T follicular helper cell (primary cell): ENCODE measurements around the gene SLX9.
A peak's percentile ranks its signal among the peaks of the same experiment; 100 is the strongest.
"Not testable (repeated sequence)": the region's sequence is repeated elsewhere in the genome, so short reads cannot be mapped to it uniquely, and the experiment has no call there.

Experiments used
- DNase-seq: peaks from one replicate; pipeline ENCODE4 v3.0.0-alpha.2; 2020; ENCODE audit warnings: low read depth

SLX9 gene

DNA sequence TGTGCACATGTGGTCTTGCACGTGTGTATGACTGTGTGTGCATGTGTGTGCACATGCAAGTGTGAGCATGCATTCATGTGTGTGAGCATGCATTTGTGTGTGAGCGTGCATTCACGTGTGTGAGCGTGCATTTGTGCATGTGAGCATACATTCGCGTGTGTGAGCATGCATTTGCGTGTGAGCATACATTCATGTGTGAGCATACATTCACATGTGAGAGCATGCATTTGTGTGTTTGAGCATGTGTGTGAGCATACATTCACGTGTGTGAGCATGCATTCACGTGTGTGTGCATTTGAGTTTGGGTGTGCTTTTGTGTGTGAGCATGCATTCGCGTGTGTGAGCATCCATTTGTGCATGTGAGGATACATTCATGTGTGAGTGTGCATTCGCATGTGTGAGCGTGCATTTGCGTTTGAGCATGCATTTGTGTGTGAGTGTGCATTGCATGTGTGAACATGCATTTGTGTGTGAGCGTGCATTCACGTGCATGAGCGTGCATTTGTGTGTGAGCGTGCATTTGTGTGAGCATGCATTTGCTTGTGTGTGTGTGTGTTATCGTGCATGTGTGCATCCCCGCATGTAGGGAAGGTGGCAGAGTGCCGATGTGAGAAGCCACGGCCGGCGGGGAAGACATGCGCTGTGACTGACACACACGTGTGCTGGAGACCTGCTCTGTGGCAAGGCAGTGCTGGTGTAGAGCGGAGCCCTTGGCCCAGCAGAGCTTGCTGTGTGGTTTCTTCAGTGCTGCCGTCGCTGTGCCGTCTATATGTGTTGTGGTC is 37.4 kb upstream of the SLX9 start:
- DNase-seq, result no peak

DNA sequence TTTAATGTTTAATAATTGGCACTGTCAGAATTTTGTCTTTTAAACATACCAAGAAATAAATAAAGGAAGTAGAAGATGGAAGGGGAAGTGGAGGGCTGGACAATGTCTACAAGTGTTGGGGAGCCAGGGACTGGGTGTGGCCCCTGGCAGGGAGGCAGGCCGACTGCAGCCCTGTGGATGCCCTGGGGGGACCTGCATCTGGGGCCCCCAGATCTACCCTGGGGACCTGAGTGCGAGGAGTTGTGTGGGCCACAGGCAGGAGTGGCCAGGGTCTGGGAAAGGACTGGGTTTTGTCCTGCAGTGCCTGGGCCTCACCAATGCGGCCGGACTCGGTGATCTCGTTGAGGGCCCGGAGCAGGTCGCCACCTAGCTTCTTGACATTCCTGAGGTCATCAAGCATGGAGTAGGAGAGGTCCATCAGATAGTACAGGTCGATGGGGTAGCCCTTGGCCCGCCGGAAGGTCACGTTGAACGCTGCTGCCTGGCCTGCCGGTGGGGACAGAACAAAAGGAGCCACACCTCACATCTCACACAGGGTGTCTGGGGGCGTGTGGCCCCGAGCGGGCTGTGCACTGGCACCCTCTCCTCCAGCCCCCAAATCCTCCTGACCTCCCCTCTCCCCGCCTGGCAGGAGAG is 36.7 kb upstream of the SLX9 start:
- DNase-seq, result no peak

DNA sequence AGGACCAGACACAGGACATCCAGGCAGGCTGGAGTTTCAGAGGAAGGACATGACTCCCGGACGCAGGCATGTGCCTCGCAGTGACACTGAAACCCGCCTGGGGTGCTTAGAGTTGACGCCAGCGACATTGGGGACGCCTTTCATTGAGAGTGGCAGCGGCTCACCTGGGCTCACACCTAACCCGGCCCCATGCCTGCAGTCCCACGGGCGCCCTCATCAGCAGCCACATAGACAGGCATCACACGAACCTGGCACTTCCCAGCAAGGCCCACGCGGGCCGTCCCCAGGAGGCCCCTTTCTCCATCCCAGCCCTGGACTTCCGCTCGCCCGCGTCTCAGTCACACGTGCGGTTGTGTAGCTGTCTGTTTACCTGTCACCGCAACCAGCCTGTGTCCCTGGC is 36.1 kb upstream of the SLX9 start:
- DNase-seq, result no peak

DNA sequence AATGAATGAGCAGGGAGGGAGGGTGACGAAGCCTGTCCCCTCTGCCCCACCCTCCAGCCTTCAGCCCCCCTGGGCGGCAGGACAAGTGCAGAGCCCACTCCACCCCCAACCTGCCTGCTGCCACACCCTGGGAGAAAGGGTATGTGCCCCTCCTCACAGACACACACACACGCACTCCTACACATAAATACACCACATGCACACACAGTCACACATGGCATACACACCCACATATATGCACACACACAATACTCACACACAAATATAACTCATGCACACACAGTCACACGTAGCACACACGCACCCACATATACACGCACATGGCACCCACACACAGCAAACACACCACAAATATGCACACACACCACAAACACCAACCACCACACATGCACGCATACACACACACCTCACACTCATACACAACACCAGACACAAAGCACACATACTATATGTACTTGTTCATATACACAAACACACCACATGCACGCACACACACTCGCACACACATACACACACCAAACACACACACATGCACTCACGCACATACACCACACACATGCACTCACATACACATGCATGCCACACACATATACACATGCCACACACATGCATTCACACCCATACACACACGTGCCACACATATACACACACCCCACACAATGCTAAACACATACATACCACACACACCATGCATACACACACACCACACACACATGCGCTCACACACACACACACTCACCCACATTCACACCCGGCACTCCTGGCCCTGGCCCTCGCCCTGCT is 35.5 kb upstream of the SLX9 start:
- no peak for DNase-seq

DNA sequence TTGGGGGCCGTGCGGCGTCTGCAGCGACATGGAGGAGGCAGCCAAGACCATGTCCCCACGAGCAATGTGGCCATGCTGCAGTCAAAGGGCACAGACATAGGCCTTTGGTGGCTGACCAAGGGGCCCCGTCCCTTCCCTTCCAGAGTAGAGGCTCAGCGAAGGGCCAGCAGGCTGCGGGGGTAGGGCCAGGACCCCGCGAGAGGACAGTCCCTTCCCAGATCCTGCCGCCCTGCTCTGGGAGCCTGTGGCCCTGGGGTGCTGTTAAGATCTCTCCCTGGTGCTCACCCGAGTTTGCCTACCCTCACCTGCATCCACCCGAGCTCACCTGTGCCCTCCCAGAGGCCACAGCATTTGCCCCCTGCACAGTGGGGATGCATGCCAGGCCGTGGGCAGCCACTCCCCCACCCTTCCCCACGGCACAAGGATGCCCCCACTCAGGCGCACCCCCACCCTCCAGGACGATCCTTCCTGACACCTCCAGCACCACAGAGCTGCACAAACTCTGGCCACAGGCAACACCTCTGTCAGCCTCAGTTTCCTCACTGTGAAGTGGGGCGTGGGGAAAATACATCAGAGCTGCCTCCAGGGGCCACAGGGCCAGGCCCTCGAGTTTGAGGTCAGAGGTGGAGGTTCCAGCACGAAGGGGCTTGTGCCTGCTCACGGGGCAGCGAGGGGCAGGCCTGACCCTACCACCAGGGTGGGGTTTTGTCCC is 34.7 kb upstream of the SLX9 start:
- no peak for DNase-seq

DNA sequence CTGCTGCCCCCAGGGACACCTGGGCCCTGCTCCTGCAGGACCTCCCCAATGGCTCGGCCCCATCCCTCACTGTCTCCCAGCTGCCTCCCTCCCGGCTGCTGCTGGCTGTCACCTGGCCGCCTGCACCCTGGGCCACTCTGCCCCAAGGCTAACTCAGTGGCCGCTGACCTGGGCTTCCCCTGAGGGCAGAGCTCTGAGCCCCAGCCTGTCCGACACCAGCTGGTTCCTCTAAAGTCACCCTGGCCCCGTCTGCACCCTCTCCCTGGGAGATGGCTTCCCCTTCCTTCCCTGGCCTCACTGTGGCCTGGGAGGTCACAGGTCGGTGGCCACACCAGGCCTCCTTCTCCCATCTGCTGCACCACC is 34.1 kb upstream of the SLX9 start:
- no peak for DNase-seq

DNA sequence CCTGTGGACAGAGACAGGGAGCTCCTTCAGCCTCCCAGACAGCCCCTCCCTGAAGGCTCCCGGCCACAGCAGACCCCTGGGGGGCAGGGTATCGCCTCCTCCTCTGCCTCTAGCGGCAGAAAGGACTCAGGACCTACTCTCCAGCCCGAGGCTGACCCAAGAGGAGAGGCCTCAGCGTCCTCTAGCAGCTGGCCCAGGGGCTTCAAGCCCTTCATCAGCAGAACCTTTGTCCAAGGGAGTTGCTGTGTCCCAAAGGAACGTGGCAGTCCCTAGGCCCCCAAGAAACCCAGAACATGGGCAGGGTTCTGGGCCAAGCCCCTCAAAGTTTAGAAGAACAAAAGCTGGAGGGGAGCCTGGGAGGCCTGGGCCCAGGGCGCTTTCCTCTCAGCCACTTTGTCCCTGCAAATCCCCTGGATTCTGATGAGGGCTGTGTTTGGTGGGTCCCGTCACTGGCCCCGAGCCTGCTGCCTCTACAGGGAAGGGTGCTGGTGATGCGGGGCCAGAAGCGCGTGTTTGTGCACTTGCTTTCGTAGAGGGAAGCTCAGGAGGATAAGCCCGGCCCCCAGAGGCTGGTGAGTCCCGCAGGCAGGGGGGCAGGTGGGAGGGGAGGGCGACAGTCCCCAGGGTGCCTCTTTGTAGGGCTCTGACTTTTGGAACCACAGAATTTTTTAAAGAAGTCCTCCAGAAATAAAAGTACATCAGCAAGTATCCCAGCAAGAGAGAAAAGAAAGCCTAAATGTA is 32.4 kb upstream of the SLX9 start:
- DNase-seq, result no peak

DNA sequence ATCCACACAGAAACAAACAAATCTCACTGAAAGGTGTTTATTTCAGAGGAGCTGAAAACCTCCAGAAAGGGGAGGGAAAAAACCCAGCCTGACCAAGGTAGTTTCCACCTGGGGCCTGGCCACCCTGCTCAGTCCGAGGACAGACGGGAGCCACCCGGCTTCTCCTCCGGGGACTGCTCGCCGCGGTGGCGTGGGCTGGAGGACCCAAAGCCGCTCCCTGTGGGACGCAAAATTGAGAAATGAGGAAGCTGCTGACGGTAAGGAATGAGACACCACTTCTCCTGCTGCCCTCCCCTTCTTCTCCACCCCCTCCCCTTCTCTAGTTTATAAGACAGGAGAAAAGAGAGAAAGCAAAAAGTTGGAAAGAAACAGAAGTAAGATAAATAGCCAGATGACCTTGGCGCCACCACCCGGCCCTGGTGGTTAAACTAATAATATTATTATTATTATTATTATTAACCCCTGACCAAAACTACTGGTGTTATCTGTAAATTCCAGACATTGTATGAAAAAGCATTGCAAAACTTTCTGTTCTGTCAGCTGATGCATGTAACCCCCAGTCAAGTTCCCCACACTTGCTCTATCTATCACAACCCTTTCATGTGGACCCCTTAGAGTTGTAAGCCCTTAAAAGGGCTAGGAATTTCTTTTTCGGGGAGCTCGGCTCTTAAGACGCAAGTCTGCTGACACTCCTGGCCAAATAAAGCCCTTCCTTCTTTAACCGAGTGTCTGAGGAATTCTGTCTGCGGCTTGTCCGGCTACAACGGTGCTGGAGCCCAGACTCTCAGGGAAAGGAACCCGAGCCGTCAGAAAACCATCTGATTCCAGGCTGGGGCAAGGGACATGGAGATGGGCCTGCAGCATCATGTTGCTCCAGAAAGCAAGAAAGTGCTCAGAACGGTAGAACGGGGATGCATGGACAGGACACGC is 31.6 kb upstream of the SLX9 start:
- no peak for DNase-seq

DNA sequence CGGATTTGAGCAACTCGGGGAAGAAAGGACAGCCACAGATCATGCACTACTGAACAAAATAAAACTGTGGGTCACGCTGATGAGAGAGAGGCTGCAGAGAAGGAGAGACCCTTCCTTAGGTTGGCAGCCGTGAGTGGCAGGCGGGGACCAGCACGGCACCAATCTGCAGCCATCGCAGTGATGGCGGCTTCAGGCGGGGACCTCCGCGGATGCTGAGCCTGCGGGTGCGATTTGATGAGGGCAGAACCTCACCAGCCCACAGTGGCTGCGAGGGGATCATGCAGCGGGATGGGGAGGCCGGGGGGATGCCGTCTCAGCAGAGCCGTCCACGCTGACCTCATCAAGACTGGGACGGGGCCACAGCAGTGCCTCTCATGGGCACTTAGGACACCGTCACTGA is 30.9 kb upstream of the SLX9 start:
- no peak for DNase-seq

DNA sequence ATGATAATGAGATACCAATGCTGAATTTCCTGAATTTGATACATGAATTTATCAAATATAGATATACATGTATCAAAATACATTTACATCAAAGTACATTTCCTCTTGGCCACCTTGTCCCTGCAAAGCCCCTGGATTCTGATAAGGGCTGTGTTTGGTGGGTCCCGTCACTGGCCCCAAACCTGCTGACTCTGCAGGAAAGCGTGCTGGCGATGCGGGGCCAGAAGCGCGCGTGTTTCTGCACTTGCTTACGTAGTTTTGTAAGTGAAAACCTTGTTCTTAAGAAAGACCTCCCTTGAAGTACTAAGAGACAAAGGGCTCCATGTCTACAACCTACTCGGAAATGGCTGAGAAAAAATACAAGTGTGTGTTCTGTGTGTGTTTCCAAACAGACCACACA is 30.1 kb upstream of the SLX9 start:
- no peak for DNase-seq

DNA sequence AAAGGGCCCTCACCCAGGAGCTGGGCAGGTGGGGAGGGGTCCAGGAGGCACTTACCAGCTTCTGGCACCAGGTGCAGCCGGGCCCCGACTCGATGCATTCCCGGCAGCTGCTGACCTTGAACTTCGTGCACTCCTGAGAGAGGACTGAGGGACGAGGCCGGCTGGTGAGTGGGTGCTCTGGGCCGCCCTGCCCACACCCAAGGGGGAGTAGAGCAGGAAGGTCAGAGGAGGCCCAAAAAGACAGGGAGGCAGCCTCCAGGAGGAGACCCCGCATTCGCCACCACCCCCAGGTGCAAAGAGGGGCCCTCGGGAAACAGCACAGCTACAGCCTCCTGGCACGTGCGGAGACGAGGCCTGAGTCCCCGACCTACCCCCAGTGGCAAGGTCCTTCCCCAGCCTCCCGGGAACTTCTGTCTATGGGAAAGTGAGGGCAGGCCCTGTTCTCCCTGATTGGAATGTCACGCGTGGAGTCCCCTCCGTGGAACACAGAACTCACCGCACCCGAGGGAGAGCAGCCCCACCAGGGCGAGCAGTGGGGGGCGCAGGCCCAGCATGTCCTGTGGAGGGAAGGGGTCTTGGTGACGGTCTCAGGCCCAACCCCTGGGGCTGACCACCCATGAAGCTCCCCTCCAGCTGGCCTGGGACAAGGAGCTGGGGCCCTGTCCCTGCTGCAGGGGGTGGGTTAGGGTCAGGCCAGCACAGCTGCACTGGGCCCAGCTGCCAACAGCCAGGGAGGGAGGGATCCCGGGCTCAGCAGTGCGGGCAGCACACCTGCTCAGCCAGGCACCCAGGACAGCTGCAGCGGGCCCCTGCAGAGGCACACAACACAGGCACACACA is 29.4 kb upstream of the SLX9 start:
- no peak for DNase-seq

DNA sequence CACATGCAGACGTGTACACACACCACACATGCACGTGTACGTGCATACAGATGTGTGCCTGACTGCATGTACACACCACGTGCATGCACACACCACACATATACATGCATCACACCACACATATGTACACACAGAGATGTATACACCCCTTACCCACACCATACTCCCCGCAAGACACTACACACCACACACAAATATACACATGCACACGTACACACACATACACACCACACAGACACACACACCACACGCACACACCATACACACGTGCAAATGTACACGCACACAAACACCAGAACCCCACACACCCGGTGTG is 28.8 kb upstream of the SLX9 start:
- no peak for DNase-seq

DNA sequence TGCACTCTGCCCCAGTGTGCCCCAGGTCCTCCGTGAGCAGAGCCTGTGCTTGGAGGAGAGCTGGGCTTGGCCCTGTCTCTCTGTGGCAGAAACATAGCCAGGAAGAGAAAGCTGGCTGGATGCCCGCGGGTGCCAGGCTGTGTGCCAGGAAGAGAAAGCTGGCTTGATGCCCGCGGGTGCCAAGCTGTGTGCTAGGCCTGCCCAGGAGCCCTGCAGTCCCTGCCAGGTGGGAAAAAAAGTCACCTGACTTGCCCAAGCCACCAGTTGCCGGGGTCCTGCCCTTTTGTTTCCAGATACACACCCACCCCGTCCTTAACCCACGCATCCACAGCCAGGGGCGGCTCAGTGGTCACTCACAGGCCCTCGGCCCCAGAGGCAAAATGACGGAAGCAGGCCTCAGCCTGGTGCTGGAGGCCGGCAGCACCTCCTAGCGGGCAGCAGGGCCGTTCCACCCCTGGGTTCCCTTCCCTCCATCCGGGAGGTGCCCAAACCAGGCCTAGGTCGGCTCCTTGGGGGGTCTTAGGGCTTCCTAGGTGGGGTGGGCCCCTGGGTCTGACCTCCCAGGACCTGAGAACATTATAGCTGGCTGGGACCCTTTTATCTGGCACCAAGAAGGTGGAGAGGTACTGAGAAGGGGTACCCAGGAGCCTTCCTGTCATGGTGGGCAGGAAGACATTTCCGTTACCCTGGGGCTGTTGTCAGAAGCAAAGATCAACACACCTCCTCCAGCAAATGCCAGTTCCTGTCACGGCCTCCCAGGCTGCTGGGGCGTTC is 28.3 kb upstream of the SLX9 start:
- DNase-seq, result peak; percentile 44

DNA sequence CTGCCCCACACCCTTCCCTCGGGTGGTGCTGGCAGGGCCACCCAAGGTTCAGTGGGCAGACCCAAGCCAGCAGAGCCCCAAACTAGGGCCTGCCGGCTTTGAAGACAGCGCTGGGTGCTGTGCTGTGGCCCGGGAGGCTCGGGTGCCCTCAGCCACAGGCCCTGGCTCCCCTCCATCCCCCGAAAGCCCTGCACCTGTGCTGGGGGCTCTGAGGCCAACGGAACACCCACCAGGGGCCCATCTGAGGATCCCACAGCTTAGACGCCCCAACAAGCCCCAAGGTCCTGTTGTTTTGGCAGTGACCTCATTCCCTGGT is 27.7 kb upstream of the SLX9 start:
- DNase-seq, result no peak

DNA sequence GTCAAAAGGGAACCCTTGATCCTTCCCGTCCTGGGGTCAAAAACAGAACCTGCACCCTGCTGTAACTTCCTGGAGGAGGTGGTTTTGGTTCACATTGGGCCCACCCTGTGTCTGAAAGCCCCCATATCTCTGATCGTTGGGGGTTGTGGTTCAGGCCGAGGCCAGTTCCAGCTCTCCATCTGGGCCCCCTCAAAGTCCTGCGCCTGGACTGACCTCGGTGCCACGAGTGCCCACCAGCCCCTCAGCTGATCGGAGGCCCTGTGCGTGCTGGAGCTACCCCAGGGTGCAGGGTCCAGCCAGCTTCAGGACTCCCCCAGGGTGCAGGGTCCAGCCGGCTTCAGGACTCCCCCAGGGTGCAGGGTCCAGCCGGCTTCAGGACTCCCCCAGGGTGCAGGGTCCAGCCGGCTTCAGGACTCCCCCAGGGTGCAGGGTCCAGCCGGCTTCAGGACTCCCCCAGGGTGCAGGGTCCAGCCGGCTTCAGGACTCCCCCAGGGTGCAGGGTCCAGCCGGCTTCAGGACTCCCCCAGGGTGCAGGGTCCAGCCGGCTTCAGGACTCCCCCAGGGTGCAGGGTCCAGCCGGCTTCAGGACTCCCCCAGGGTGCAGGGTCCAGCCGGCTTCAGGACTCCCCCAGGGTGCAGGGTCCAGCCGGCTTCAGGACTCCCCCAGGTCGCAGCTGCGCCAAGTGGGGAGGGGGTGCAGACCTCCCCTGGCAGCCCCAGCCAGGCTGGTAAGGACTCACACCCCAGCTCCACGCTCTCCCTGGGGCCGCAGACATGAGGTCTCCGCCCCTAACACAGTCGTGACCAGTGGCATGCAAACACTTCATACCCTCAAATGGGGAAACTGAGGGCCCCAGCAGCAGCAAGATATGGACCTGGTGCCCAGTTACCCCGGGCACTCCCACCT is 27.1 kb upstream of the SLX9 start:
- not testable (repeated sequence) for DNase-seq

DNA sequence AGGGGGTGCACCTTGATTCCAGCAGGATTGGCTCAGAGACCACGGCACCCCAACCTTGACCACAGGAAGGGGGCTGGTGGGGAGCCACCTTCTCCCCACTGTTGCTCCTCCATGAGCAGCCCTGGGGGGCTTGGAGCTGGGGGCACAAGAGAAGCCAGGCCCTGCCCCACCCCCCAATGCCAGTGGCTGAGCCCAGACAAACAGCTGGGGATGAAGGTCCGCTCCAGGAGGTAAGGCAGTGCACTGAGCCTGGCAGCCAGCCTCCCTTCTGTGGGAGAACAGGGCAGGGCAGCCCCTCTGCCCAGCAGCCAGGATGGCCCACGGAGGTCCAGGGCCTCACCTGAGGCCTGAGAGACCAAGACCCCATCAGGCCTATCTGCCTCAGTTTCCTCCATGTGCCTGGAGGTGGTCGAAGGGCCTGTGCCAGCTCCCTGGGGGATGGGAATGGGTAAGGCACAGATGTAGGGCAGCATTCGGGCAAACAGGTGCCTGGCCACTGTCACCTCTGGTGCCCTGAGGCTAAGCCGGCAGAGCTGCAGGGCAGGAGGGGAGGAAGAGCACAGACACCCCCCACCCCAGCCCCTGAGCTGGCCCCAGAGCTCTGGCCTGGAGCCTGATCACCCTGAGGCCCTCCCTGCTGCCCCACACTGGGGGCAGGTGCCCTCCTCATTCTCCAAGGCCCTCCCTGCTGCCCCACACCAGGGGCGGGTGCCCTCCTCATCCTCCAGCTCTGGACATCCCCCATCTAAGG is 26.2 kb upstream of the SLX9 start:
- DNase-seq, result no peak

DNA sequence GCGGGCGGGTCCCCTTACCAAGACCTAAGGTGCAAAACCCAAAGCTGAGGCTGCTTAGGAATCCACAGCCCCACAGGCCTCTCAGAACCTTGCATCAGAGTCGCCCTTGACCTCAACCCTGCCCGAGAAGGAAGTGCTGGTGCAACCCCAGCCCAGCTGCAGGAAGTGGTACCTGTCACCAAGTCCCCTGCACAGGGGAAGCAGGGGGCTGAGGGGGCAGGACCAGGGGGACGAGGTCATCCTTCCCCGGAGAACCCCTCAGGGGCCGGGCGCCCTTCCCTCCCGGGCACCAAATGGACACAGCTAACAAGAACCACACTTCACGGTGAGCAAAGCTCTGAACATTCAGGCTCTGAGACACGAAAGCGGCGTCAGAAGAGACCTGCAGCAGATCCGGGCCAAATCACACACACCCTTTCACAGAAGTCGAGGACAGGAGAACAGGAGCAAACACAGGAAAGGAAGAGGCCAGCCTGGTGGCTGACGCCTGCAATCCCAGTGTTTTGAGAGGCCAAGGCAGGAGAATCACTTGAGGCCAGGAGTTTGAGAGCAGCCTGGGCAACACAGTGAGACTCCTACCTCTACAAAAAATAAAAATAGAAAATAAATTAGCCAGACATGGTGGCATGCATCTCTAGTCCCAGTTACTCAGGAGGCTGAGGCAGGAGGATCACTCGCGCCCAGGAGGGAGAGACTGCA is 25.5 kb upstream of the SLX9 start:
- DNase-seq, result no peak
